WI38 (cell line): ENCODE data around the gene TMTC2.

Experiments
- H3K4me3 ChIP-seq: 2 replicates; pipeline ENCODE4 v1.5.1; 2011; ENCODE audit warnings: low read depth, mild to moderate bottlenecking, control low read depth, low read length
- TF ChIP-seq, protein P1 (sequence below): IDR thresholded peaks from 2 replicates; pipeline ENCODE4 v1.5.1; 2012; ENCODE audit warnings: low read depth, mild to moderate bottlenecking, control low read depth, low read length

TMTC2 gene

DNA sequence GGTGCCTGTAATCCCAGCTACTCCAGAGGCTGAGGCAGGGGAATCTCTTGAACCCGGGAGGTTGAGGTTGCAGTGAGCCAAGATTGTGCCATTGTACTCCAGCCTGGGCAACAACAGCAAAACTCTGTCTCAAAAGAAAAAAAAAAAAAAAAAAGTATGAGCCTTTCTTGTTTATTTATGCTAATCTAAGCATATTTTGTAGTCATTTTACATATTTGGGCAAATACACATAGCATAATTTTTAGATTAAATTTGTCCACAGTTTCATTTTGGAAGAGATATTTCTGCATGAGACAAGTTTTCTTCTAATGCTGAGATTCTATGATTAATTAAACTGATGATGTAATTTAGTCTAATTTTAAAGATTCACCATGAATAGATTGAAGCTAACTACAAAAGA lies 494.4 kb downstream of the TMTC2 start:
- no peak overlapping the region for H3K4me3 ChIP-seq
- TF ChIP-seq, protein P1, sequence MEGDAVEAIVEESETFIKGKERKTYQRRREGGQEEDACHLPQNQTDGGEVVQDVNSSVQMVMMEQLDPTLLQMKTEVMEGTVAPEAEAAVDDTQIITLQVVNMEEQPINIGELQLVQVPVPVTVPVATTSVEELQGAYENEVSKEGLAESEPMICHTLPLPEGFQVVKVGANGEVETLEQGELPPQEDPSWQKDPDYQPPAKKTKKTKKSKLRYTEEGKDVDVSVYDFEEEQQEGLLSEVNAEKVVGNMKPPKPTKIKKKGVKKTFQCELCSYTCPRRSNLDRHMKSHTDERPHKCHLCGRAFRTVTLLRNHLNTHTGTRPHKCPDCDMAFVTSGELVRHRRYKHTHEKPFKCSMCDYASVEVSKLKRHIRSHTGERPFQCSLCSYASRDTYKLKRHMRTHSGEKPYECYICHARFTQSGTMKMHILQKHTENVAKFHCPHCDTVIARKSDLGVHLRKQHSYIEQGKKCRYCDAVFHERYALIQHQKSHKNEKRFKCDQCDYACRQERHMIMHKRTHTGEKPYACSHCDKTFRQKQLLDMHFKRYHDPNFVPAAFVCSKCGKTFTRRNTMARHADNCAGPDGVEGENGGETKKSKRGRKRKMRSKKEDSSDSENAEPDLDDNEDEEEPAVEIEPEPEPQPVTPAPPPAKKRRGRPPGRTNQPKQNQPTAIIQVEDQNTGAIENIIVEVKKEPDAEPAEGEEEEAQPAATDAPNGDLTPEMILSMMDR: no peak

DNA sequence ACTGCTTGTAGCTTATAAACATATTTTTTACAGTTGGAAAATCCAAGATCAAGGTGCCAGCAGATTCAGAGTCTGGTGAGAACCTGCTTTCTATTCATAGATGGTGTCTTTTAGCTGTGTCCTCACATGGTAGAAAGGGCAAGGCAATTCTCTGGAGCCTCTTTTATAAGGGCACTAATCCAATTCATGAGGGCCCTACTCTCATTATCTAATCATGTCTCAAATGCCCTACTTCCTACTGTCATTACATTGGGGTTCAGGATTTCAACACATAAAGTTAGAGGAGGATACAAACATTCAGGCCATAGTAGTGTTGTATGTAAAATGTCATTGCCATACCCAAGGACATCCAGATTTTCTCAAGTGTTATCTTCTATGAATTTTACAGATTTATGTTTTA lies 496.4 kb downstream of the TMTC2 start:
- no peak overlapping the region for H3K4me3 ChIP-seq
- TF ChIP-seq, protein P1: no peak
